Measurements from ENCODE around the gene CBX2.

CBX2 gene

DNA sequence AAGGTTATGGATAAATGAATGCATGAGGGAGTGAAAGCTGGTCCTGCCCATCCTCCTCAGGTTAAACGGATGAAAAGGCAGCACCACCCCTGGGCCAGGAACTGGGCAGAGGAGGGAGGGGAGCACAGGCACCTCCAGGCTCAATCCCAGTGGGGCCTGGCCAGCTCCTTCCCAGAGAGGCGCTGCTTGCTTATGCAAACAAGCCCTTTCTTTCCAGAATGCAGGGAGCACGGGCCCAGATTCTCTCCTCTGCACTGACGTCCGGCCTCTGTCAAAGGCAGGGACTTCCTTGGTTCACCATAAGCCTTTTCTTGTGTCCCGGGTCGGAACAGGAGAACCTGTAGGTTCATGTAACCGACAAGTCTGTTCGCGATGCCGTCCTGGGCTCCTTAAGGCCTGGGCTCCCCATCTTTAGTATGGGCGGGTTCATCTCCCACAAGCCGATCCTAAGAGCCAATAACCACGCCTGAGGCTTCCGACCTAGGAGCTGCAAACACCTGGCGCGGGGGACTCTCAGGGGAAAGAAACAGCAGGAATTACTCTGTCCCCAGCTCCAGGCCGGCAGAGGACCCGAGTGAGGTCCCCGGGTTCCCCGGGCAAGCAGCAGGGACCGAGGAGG lies 30.9 kb upstream of the CBX2 start:
- Histone ChIP-seq H3K4me2 (ENCODE audit: low read length) (no peak overlapping the region), H3K27me3 (ENCODE audit: insufficient read depth, low read length) (peaks cover 5% of the 10 kb centered on the region; the same call in 1 of the 2 replicates), H3K36me3 (ENCODE audit: insufficient read depth, low read length) (no peaks in the 10 kb centered on the region), H2AFZ (ENCODE audit: low read length) (no peak overlapping the region), H3K79me2 (ENCODE audit: insufficient read depth, low read length) (no peaks in the 10 kb centered on the region), H3K4me3 (ENCODE audit: low read depth, low read length, poor library complexity, severe bottlenecking) (no peak overlapping the region), H3K4me1 (ENCODE audit: insufficient read depth, low read length, severe bottlenecking) (peaks cover 2% of the 10 kb centered on the region), H4K20me1 (ENCODE audit: insufficient read depth, low read length) (no peaks in the 10 kb centered on the region), H3K9me2 (ENCODE audit: low read depth, low read length) (no peaks in the 10 kb centered on the region), H3K9ac (ENCODE audit: low read length) (no peak overlapping the region), H3F3A (ENCODE audit: insufficient read depth, low read length) (no peaks in the 10 kb centered on the region), H3K27ac (ENCODE audit: low read depth, low read length, poor library complexity, severe bottlenecking) (no peak overlapping the region), H3K9me3 (ENCODE audit: low read length) (no peaks in the 10 kb centered on the region)
- TF ChIP-seq CTCF (IDR thresholded peaks at IDR 0.05; ENCODE audit: low read length) = no peak
- TF ChIP-seq EZH2 (IDR thresholded peaks at IDR 0.05; ENCODE audit: borderline replicate concordance, low read length) = no peak

DNA sequence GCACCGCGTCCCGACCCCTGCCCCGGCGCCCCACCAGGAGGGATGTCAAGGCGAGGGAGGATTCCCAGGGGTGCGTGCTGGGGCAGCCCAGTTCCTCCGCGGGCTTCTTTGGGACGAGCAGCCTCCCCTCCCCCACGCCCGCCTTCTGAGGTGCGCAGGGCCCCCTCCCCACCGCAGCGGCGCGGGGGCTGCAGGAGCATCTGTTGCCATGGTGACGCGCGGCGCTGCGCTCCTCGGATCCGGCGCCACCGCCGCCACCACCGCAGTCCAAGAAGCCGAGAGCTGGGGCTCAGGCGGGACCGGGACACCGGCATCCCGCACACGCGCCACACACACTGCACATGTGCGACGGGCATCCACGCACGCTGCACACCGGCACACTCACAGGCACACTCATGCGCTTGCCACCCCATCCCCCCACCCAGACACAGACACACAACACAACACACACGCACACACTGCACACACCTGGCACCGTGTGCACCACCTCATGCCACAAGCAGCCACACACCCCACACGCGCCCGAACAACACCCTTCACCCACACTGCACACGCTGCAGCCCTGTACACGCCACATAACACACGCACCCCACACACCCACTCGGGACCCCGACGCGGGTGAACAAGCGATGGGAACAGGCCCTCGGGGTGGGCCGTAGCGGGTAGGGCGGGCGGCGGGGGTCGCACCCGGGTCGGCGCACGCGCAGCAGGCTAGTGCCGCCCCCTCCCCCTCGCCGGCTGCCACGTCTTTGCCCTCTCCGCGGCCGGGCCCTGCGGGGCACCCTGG lies 30.2 kb upstream of the CBX2 start:
- no peaks in the 10 kb centered on the region for H3K9me2 ChIP-seq (ENCODE audit: low read depth, low read length)
- H3K36me3 ChIP-seq (ENCODE audit: insufficient read depth, low read length) = no peaks in the 10 kb centered on the region
- no peaks in the 10 kb centered on the region for H3F3A ChIP-seq (ENCODE audit: insufficient read depth, low read length)
- no peak overlapping the region for H3K9ac ChIP-seq (ENCODE audit: low read length)
- H3K27me3 ChIP-seq (ENCODE audit: insufficient read depth, low read length) = peaks cover 2% of the 10 kb centered on the region; the same call in 1 of the 2 replicates
- H3K9me3 ChIP-seq (ENCODE audit: low read length) = no peaks in the 10 kb centered on the region
- no peaks in the 10 kb centered on the region for H3K79me2 ChIP-seq (ENCODE audit: insufficient read depth, low read length)
- H4K20me1 ChIP-seq (ENCODE audit: insufficient read depth, low read length) = no peaks in the 10 kb centered on the region
- H3K4me3 ChIP-seq (ENCODE audit: low read depth, low read length, poor library complexity, severe bottlenecking) = no peak overlapping the region
- H3K4me1 ChIP-seq (ENCODE audit: insufficient read depth, low read length, severe bottlenecking) = no peaks in the 10 kb centered on the region
- H2AFZ ChIP-seq (ENCODE audit: low read length) = no peak overlapping the region
- TF ChIP-seq EZH2 (IDR thresholded peaks at IDR 0.05; ENCODE audit: borderline replicate concordance, low read length) = no peak
- no peak for TF ChIP-seq CTCF (IDR thresholded peaks at IDR 0.05; ENCODE audit: low read length)
- no peak overlapping the region for H3K4me2 ChIP-seq (ENCODE audit: low read length)
- H3K27ac ChIP-seq (ENCODE audit: low read depth, low read length, poor library complexity, severe bottlenecking) = no peak overlapping the region

DNA sequence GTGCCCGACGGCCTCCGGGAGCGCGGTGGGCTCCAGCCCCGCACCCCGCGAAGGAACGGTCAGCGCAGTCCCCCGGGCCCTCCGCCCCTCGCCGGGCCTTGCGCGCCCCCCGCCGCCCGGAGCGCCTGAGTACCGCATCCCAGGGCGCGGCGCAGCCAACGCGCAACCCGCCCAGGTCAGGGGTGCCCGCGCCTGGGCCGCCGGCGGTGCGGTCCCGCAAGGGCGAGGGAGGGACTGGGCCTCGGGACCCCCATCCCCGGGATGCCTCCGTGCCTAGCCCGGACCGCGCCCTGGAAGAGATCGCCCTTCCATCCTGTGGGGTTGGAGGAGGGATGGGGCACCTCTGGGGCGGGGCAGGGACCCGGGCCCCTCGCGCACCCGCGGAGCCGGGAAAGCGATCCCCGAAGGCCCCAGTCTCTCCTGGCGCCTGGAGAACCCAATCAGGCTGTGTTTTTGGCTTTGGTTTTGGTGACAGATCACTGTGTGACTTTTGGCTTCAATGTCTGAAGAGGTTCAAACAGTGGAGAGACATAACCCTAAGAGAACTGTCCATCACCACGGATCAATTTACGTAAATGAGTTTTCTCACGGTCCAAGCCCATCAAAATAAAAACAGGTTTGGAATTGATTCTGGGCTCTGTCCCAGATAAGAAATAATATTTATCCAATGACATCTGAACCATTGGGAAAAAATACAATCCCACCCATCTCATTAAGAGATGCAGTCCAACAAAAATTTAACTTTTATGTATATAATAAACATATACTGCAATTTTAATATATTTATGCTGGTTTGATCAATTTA lies 29.5 kb upstream of the CBX2 start:
- Histone ChIP-seq H3K4me3 (ENCODE audit: low read depth, low read length, poor library complexity, severe bottlenecking) (no peak overlapping the region), H3K9ac (ENCODE audit: low read length) (no peak overlapping the region)

More for the DNA sequence above, 29.5 kb upstream of the CBX2 start:
- H3K79me2 ChIP-seq (ENCODE audit: insufficient read depth, low read length) = no peaks in the 10 kb centered on the region
- TF ChIP-seq CTCF (IDR thresholded peaks at IDR 0.05; ENCODE audit: low read length) = no peak
- TF ChIP-seq EZH2 (IDR thresholded peaks at IDR 0.05; ENCODE audit: borderline replicate concordance, low read length) = no peak
- no peak overlapping the region for H3K4me2 ChIP-seq (ENCODE audit: low read length)
- H3K27ac ChIP-seq (ENCODE audit: low read depth, low read length, poor library complexity, severe bottlenecking) = no peak overlapping the region
- no peaks in the 10 kb centered on the region for H3K9me3 ChIP-seq (ENCODE audit: low read length)
- no peaks in the 10 kb centered on the region for H4K20me1 ChIP-seq (ENCODE audit: insufficient read depth, low read length)
- H2AFZ ChIP-seq (ENCODE audit: low read length) = no peak overlapping the region
- no peaks in the 10 kb centered on the region for H3K4me1 ChIP-seq (ENCODE audit: insufficient read depth, low read length, severe bottlenecking)
- no peaks in the 10 kb centered on the region for H3K36me3 ChIP-seq (ENCODE audit: insufficient read depth, low read length)
- H3F3A ChIP-seq (ENCODE audit: insufficient read depth, low read length) = no peaks in the 10 kb centered on the region
- no peaks in the 10 kb centered on the region; the same call in 1 of the 2 replicates for H3K27me3 ChIP-seq (ENCODE audit: insufficient read depth, low read length)
- no peaks in the 10 kb centered on the region for H3K9me2 ChIP-seq (ENCODE audit: low read depth, low read length)
